Measurements from ENCODE around the gene LCORL. TPM values are rescaled to one million over a fixed set of nuclear protein-coding genes. Genes with fewer than 3 reads are reported as not detected.

LCORL gene
- total and polyA plus RNA-seq, 2 donors (not counting 3 experiments of a cell fraction or from before 2014, with no cell fraction given) = 2.8 to 23.9 TPM

- H3K9me3 ChIP-seq (replicated peaks; ENCODE audit: control insufficient read depth, insufficient read depth, low read length) = no peaks in the 10 kb centered on the region
- no peaks in the 10 kb centered on the region for H3K9me1 ChIP-seq (replicated peaks; ENCODE audit: control insufficient read depth, extremely low read depth, insufficient read depth, low read length)
- peaks cover 17% of the 10 kb centered on the region for H3K4me1 ChIP-seq (ENCODE audit: control insufficient read depth, extremely low read depth, insufficient read depth, low read length)
- no TSS peak for BruUV-seq (replicated peaks)
- peaks cover 5% of the 10 kb centered on the region for H3K79me2 ChIP-seq (ENCODE audit: control insufficient read depth, insufficient read depth, low read length)
- intact Hi-C loops (cut with micrococcal nuclease) (no loop called here), dilution Hi-C loops (cut with MboI; ENCODE audit: extremely low pct_ligation_motif_present, low sequenced_read_pairs) (no loop called here)
- no peak overlapping the region for H3K4me2 ChIP-seq (ENCODE audit: insufficient read depth, low read length)
- H3K9ac ChIP-seq (replicated peaks; ENCODE audit: extremely low read depth, insufficient read depth, low read length) = no peak overlapping the region
- TF ChIP-seq POLR2AphosphoS5 (IDR thresholded peaks at IDR 0.05; ENCODE audit: insufficient read depth, low read depth, low read length) (no peak), GATA2 (IDR thresholded peaks at IDR 0.05; ENCODE audit: insufficient read depth, insufficient read length, low read depth, low read length) (no peak), EZH2 (IDR thresholded peaks at IDR 0.05; ENCODE audit: borderline replicate concordance, low read depth, low read length, severe bottlenecking) (no peak), MYC (IDR thresholded peaks at IDR 0.05; ENCODE audit: low read depth, low read length) (no peak), FOS (IDR thresholded peaks at IDR 0.05; ENCODE audit: borderline replicate concordance, insufficient read depth, low read length) (no peak), JUN (IDR thresholded peaks at IDR 0.05; ENCODE audit: borderline replicate concordance, insufficient read depth, insufficient read length, low read depth) (no peak), POLR2A (IDR thresholded peaks at IDR 0.05; ENCODE audit: low read depth, low read length) (no peak)
- TF ChIP-seq, protein P1, sequence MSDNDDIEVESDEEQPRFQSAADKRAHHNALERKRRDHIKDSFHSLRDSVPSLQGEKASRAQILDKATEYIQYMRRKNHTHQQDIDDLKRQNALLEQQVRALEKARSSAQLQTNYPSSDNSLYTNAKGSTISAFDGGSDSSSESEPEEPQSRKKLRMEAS (IDR thresholded peaks at IDR 0.05; ENCODE audit: insufficient read depth, insufficient read length) = no peak
- TF ChIP-seq, protein P2, sequence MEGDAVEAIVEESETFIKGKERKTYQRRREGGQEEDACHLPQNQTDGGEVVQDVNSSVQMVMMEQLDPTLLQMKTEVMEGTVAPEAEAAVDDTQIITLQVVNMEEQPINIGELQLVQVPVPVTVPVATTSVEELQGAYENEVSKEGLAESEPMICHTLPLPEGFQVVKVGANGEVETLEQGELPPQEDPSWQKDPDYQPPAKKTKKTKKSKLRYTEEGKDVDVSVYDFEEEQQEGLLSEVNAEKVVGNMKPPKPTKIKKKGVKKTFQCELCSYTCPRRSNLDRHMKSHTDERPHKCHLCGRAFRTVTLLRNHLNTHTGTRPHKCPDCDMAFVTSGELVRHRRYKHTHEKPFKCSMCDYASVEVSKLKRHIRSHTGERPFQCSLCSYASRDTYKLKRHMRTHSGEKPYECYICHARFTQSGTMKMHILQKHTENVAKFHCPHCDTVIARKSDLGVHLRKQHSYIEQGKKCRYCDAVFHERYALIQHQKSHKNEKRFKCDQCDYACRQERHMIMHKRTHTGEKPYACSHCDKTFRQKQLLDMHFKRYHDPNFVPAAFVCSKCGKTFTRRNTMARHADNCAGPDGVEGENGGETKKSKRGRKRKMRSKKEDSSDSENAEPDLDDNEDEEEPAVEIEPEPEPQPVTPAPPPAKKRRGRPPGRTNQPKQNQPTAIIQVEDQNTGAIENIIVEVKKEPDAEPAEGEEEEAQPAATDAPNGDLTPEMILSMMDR (IDR thresholded peaks at IDR 0.05; ENCODE audit: extremely low read depth in 1 of 2, insufficient read depth in 1 of 2, low read depth in 1 of 2, low read length in 2 of 2) = no peak
- DNase-seq (ENCODE audit: low read depth, low spot score) (no peak), FAIRE-seq (no peak)
- no peak overlapping the region for H3K27ac ChIP-seq (ENCODE audit: insufficient read depth, low read depth, low read length)
- POLR2A ChIA-PET = no interaction called here
- no peaks in the 10 kb centered on the region for H4K20me1 ChIP-seq (replicated peaks; ENCODE audit: control insufficient read depth, extremely low read depth, insufficient read depth, low read length)
- CTCF ChIA-PET = no interaction called here
- peaks cover 0 to 3% of the 10 kb centered on the region in 2 experiments for H3K36me3 ChIP-seq (ENCODE audit: control insufficient read depth in 2 of 2, extremely low read depth in 1 of 2, insufficient read depth in 2 of 2, low read length in 2 of 2)
- no peak overlapping the region for H2AFZ ChIP-seq (ENCODE audit: low read depth, low read length)
- H3K4me3 ChIP-seq (replicated peaks in 1 of 3; ENCODE audit: insufficient read depth in 1 of 3, low read depth in 1 of 3, low read length in 3 of 3) = no peak overlapping the region
- H3K27me3 ChIP-seq (ENCODE audit: control insufficient read depth in 2 of 2, insufficient read depth in 2 of 2, low read length in 2 of 2) = no peaks in the 10 kb centered on the region
Measured at GRCh38 chr4:17945303-17945702, 76.3 kb downstream of the LCORL start.

Data from endothelial cell of umbilical vein (primary cell).